HG03442 (cell line): ENCODE measurements around the gene MCF2L2.
A peak's percentile ranks its signal among the peaks of the same experiment; 100 is the strongest.
"Not testable (repeated sequence)": the region's sequence is repeated elsewhere in the genome, so short reads cannot be mapped to it uniquely, and the experiment has no call there.

Experiments used
- ATAC-seq: cut with Tn5 transposase; IDR thresholded peaks from one replicate; pipeline ENCODE4 v1.9.1; 2021; ENCODE audit warnings: mild to moderate bottlenecking, moderate library complexity; ENCODE audit not compliant: unreplicated experiment

MCF2L2 gene

DNA sequence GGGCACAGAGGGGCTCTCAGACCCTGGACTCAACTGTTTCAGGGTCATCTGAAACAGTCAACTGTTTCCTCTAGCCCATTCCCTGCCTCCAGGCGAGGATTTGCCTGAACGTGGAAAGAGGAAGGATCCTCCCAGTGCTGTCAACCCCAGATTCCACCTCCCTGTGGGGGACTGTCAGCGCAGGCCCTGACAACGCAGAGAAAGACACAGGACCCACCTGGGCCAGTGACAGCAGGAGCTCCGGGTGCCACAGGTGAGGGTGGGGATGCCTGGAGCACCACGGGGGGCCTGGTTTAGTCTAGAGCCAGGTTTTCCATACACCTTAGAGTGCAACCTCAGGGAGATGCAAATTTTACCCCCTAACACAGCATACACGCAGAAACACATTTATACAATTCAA lies 246.3 kb downstream of the MCF2L2 start:
- ATAC-seq = no peak

DNA sequence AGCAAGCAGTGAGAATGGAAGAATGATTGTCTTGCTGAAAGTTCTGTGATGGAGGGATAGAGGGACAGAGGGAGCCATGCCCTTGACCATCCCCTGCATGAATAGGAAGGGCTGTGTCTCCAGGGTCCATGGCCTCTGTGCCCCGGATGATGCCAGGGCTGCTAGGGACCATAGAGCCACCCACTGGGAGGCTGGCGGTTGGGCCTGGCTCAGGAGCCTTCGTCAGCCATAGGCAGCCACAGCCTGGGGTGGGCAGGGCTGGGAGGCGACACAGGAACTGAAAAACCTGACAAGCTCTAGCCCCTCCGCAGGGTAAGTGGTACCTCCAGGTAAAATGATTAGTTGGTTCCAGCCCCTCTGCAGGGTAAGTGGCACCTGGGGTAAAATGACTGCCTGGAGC lies 246.8 kb downstream of the MCF2L2 start:
- no peak for ATAC-seq

DNA sequence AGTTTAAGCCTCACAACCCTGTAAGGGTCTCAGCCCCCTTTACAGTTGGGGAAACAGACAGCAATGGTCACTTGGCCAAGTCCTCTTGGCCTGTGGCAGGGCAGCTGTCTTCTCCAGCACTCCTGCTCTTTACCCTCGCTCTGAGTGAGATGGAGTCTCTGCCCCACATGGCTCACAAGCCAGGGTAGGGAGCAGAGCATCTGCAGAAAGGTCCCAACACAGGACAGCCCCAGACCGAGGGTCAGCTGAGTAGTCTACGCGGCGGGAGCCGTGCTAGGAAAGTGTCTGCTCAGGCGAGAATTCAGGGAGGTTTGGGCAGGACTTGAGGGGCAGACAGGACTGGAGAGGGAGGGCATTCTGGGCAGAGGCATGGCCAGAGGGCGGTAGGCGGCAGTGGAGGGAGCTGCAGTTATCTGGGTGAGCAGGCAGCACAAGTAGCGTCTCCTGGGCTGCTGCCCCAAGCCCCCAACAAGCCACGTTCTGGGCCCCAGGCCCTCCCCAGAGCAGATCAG lies 247.6 kb downstream of the MCF2L2 start:
- ATAC-seq = no peak

DNA sequence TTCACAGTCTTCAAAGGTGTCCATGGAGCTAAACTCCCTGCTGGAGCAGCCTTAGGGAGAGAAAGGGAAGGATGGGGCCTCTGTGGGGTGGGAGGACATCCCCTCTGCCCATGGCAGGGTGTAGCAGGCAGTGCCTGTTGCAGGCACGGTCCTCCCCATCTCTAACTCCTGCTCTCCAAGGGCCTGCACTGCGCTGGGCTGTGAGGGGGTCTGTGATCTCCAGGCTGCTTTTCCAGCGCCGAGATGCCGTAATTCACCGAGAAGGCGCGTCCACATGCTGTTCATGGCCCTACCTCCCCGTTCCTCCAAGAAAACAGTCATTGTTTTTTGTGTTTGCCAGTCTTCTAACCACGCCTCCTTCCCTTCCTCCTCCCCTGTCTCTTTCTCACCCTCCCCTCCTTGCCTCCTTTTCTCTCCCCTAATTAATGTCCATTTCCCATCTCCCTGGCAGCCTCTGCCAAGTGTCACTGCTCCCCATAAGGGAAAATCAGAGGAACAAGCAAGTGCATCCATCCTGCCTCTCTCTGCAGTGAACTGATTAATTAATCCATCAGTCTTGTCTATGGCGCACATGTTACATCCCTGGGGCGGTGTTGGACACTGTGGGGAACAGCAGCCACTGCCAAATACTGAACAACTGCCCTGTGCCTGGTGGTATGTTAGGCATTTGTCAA lies 248.2 kb downstream of the MCF2L2 start:
- ATAC-seq = no peak

DNA sequence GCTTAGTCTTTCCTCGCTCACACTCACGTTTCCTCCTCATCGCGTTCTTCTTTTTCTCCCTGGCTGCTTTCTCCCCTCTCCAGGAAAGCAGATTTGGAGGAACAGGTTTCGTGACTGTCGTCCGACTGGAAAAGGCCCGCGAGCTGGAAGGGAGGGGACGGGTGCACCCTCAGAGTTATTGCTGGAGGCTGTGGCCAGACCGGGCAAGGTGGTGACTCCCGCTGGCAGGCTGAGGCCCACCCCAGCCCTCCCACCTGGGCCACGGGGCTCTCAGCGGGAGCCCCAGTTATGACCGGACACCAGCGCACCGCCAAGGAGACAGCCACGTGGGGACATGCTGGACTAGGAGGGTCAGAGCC lies 248.9 kb downstream of the MCF2L2 start:
- ATAC-seq = not testable (repeated sequence)

DNA sequence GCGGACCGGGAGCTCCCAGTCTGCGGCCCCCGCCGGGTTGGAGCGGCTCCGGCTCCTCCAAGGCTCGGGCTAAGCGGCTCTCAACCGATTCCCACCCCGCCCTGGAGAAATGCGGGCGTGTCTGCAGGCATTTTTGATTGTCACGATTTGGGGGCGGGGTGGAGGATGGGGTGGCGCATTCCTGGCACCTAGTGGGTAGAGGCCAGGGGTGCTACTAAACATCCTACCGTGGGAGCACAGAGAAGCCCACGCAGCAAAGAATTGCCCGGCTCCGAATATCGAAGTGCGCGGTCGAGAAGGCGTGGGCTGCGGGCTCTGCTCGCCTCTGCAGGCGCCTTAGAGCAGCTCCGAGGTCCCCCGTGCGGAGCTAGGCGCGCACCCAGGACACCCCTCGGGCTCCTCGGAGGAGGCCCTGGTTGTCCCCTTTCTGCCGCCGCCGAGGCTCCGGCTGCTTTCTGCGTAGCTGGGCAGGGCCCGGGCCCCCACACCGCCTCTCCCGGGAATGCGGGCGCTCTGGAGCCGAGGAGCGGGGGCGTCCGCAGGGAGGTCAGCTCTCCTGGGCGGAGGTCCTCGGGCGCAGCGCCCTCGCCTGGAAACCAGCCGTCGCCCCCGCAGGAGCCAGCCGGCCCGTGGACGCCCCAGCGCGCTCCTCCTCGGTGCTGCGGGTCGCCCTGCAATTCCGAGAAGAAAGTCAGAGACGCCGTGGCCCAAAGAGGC lies 249.4 kb downstream of the MCF2L2 start:
- ATAC-seq = peak; percentile 64

DNA sequence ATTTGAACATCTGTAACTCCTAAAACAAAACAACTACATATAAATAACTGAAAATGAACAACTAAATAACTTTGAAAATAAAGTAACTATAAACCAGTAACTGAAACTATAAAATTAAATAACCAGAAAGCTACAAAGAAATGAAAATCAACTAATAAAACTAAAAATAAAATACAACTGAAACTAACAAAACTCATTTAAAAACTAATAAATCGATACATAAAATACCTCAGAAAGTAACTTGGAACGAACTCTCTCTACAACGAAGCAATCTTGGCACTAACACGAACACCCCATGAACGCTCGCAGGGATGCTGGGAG lies 249.9 kb downstream of the MCF2L2 start:
- no peak for ATAC-seq

DNA sequence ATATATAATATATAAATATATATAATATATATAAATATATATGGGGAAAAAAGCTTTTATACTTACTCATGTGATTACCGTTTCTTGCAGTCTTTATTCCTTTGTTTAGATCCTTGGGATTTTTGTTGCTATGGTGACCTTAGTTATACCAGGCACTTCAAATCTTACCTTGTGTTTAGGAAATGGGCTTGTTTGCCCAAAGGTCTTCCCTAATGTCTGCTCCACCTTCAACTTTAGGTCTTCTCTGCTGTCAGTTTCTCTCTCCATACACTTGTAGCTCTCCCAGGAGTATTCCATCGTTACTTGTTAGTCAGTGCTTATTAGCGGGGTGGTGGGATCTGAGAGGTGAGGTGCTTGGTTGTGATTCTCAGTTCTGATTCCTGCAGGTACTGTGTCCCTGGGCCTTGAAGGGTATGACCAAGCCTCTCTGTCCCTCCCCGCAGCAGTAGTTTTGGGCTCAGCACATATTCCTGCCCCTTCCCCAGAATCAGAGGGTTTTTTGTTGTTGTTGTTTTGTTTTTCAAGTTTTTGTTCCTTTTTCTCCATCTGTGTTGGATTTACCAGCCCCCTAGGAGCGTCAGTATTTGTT lies 256.3 kb downstream of the MCF2L2 start:
- no peak for ATAC-seq

DNA sequence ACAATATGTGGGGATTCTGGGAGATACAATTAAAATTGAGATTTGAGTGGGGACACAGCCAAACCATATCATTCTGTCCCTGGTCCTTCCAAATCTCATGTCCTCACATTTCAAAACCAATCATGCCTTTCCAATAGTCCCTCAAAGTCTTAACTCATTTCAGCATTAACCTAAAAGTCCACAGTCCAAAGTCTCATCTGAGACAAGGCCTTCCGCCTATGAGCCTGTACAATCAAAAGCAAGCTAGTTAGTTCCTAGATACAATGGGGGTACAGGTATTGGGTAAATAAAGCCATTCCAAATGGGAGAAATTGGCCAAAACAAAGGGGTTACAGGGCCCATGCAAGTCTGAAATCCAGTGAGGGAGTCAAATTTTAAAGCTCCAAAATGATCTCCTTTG lies 260.4 kb downstream of the MCF2L2 start:
- not testable (repeated sequence) for ATAC-seq

DNA sequence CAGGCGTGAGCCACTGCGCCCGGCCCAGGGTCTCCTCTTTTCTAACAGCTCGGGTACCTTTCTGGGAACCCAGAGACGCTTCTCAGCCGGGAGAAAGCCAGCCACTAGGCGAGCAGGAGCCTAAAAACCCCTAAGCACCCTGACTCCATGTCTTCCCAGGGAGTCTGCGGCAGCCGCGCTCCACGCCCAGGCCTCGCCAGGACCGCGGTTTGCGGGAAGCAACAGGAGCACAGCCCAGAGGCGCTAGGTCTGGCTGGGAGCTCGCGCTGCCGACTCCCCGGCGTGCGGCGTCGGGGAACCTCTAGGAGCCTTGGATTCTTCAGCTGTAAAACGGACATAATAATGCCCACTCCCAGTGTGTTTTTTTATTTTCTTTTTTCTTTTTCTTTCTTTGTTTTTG lies 264.9 kb downstream of the MCF2L2 start:
- ATAC-seq = no peak

DNA sequence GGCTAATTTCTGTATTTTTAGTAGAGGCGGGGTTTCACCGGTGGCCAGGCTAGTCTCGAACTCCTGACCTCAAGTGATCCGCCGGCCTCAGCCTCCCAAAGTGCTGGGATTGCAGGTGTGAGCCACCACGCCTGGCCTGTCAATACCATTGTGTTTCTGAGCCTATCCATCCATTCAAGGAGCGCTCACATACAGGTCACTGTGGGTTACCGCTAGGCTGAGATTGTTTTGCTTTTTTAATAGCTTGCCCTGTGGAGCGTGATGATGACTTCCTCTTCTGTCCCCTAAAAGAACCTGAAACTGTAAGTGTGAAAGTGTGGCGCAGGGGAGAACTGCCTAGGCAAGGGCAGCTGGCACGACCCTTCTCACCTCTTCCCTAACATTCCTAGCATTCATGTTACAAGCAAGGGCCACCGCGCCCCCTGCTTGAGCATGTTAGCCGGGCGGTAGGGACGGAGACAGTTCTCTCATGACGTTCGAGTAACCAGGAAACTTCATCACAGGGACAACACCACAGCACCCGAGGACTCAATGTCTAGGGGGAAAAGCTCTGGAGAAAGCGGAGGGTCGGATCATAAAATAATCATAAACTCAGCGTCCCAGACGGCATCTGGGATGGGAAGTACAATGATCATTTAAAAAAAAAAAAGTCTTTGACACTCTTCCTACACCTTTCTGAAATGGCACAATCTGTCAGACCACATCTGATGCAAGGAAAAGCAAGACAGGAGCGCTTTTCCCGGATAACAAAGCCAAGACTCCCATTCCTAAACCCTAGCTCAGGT lies 266.7 kb downstream of the MCF2L2 start:
- ATAC-seq = peak; percentile 61

DNA sequence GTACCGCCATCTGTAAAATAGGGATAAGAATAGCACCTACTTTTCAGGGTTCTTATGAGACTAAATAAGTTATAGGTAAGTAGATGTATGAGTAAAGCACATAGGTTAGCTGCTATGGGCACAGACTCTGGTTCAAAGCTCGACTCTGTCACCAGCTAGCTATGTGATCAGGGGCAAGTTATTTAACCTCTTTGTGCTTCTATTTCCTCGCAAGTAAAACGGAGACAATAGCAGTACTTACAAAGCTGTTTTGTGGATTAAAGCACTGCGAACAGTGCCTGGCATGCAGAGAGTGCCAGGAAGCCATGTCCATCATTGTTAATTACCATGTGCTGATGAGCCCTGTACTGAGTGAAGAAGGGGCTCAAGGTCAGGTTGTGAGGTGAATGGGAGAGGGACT lies 267.8 kb downstream of the MCF2L2 start:
- no peak for ATAC-seq

DNA sequence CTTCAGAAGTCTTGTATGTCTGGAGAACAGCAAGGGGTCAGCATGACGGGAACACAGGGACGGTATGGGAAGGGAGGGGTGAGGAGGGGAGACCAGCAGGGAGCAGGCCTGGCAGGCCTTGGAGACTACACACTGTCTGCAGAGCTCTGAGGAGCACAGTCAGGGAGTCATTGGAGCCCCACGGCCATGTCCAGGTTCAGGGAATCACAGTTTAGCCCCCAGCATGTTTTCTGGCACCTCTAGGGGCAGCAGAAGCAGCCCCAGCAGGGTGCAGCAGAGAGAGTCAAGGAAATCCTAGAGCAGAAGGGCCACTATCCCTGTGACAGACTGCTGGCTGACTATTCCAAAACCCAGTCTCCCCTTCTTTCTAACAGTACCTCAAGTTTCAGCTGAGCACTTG lies 269.1 kb downstream of the MCF2L2 start:
- no peak for ATAC-seq

DNA sequence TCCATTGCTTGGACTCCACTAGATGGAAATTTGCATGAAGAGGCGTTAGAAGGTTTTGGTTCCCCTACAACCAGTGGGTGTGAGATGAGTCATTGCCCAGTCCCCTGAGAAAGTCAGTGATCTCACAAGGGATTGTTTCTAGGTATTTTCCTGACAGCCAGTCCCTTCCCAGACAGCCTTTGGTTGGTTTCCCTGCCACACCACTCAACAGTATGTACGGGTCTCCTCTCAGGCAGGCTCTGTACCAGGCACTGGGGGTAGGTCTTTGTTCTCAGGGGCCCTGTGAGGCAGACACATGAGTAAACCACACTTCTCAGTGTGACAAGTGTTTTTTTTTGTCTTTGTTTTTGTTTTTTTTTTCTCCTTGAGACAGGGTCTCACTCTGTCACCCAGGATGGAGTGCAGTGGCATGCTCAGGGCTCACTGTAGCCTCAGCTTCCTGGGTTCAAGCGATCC lies 269.8 kb downstream of the MCF2L2 start:
- peak; percentile 56 for ATAC-seq

DNA sequence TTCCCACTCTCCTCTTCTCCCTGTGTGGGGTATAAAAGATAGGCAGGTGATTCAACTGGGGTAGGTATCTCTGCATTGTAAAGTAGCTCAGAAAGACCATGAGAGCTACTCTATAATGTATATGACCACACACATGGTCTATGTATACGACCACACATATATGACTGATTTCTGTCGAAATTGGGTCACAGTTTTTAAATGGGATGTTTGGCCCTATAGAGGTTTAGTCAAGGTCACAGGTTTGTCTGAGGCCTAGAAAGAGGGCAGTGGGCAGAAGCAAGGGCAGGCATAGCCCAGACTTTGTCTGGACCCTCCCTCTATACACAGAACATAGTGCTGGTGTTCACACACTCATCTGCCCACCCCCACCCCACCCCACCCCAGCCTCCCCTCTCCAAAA lies 270.3 kb downstream of the MCF2L2 start:
- ATAC-seq = peak; percentile 20

DNA sequence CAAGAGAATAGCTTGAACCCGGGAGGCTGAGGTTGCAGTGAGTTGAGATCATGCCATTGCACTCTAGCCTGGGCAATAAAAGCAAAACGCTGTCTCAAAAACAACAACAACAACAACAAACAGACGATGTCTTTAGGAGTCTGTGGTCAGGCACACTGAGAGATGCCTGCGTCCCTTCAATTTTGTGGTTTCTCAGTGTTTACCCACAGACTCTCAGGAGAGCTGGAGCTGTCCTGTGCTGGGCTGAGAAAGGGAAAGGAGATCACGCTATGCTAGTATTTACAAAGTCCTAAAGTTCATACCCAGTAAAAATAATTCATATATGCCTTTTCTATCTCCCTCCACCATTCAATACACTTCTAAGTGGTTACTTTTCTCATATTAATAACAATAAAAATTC lies 272.2 kb downstream of the MCF2L2 start:
- ATAC-seq = no peak

DNA sequence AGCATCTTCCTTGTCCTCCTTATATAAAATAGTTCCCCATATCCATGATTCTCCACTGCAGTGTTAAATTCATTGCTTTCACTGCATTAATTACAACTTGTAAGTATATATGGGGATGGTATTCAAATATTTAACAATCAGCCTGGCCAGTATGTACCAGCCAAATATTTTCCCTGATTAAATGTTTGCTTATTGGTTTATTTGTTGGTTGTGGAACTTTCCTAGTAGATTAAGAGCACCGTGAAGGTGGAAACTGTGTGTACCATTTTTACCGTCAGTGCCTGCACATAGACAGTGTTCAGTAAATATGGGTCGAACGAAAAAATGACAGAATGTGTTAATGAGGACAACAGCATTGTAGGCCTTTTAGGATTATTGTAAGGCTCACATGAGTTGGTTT lies 272.9 kb downstream of the MCF2L2 start:
- ATAC-seq = no peak

DNA sequence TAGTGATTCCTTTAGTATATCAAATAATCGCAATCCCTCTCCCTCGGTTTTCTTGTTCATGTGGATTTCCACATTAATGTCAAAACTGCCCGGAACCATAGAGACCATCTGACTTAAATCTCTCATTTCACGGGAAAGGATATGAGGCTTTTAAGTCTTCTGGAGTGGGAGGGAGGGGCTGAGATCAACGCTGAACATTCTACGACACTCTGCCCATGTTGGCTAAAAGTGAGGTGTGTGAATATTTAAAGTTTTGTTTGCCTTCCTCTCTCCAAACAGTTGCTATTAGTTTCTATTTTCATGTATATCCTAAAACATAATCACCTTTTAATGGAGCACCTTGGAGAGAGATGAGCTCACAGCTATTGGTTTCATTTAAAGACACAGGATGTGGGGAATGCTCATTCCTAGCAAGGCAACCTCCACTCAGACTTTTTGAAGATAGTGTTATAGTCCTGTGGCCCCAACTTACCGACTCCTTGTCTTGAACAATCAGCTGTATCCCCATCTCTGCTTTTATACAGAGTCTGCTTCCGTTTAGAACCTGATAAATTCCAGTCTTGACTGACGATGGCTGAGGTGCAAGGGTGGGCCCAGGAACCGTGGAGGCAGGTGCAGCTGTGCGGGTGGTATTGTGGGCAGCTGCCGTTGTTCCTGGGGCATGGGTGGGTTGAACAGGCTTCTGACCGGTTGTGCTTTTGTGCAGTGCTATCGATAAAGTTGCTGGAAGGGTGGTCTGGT lies 275.0 kb downstream of the MCF2L2 start:
- ATAC-seq = no peak

DNA sequence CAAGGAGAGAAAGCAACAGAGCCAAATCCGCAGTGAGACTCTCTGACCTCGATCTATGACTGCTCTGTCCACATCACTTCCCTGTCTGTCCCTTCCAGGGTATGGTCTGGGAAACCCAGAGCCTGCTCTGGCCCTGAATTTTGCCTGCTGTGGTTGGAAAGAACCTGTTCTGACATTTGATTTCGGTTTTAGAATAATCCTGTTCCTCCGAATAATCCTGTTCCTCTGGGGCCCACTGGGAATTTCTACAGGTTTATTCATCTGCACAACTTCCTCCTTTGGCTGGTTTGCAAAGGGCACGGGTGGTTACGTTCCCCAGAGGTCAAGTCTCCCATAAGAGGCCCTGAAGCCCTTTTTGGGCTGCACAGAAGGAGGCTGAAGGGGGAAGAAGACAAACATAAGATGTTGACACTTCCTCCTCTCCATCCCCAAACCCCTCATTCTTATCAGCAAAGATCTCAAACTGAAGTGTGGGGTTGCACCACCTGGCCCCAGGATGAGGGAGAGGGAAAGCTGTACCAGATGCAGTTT lies 276.5 kb downstream of the MCF2L2 start:
- ATAC-seq = no peak

DNA sequence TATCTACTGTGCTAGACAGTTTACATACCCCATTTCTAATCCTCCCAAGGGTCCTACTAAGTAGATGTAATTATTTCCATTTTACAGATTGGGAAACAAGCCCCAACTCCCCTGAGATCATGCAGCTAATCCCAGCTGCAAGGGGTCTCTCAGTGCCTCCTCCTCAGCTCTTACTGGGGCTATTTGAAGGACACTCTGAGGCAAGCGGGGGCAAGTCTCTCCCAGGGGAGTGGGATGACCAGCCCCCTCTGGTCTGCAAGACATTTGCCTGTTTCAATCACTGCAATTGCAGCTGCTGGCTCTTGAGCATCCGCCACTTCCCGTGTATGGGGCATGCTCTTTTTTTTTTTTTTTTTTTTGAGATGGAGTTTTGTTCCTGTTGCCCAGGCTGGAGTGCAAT lies 277.3 kb downstream of the MCF2L2 start:
- ATAC-seq = no peak
